Measurements from ENCODE around the gene COPG1. TPM values are rescaled to one million over a fixed set of nuclear protein-coding genes. Genes with fewer than 3 reads are reported as not detected.

The COPG1 gene
- total RNA-seq, 1 donor from 2014 or later, result 169 TPM

DNA sequence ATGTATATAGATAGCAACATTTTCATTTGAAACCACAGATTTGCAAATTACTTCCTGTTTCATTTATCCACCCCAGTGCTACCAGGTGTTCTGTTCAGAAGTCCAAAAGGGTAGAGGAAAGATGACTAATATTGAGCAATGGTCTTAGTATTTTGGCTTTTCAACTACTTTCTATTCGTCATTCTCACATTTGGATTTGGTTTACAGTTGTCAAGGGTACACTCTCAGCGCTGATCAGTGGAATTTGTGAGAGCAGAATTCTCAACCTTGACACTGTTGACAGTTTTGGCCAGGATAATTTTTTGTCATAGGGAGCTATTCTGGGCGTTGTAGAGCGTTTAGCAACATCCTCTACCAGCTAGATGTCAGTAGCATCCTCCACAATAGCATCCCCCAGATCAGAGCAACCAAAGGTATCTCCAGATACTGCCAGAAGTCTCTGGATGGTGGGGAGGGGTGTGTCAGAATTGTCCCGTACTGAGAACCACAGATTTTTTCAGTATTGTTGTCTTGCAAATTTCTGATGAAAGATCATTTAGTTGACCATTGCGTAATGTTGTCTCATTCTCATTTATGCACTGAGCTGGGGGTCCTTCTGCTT, 33.4 kb downstream of the COPG1 start:
- Mint-ChIP-seq H3K4me3 (no peak overlapping the region), H3K9me3 (no peaks in the 10 kb centered on the region), H3K27ac (peak overlapping the region; percentile 23), H3K36me3 (peaks cover 9% of the 10 kb centered on the region), H3K27me3 (no peaks in the 10 kb centered on the region), H3K4me1 (ENCODE audit: unreplicated experiment) (peaks cover 15% of the 10 kb centered on the region)
- TF ChIP-seq, protein P1, sequence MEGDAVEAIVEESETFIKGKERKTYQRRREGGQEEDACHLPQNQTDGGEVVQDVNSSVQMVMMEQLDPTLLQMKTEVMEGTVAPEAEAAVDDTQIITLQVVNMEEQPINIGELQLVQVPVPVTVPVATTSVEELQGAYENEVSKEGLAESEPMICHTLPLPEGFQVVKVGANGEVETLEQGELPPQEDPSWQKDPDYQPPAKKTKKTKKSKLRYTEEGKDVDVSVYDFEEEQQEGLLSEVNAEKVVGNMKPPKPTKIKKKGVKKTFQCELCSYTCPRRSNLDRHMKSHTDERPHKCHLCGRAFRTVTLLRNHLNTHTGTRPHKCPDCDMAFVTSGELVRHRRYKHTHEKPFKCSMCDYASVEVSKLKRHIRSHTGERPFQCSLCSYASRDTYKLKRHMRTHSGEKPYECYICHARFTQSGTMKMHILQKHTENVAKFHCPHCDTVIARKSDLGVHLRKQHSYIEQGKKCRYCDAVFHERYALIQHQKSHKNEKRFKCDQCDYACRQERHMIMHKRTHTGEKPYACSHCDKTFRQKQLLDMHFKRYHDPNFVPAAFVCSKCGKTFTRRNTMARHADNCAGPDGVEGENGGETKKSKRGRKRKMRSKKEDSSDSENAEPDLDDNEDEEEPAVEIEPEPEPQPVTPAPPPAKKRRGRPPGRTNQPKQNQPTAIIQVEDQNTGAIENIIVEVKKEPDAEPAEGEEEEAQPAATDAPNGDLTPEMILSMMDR (conservative IDR thresholded peaks at IDR 0.05), result no peak
- DNase-seq (ENCODE audit: extremely low spot score, unreplicated experiment), result no peak

DNA sequence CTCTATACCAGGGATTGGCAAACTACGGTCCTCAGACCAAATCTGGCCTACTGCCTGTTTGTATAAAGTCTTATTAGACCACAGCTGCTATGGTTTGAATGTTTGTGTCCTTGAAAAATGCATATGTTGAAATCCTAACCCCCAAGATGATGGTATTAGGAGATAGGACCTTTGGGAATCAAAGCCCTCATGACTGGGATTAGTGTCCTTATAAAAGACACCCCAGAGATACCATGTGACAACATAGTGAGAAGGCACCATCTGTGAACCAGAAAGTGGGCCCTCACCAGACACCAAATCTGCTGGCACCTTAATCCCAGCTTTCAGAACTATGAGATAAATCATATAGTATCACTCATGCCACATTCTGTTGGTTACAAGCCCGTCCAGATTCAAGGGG, 36.7 kb downstream of the COPG1 start:
- Mint-ChIP-seq H3K36me3 (peaks cover 8% of the 10 kb centered on the region), H3K27ac (no peak overlapping the region), H3K9me3 (no peaks in the 10 kb centered on the region), H3K4me1 (ENCODE audit: unreplicated experiment) (no peaks in the 10 kb centered on the region), H3K27me3 (no peaks in the 10 kb centered on the region), H3K4me3 (no peak overlapping the region)
- DNase-seq (ENCODE audit: extremely low spot score, unreplicated experiment), result no peak
- TF ChIP-seq, protein P1 (conservative IDR thresholded peaks at IDR 0.05), result no peak

DNA sequence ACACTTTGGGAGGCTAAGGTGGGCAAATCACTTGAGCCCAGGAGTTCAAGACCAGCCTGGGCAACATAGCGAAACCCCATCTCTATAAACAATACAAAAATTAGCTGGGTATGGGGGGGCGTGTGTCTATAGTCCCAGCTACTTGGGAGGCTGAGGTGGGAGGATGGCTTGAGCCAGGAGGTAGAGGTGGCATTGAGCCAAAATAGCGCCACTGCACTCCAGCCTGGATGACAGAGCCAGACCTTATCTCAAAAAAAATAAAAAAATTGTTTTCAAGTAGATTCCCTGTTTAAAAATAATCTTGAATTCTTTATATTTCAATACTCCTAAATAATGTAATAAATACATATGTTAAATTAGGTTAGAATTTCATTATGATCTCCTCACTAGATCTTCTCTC, 39.0 kb downstream of the COPG1 start:
- no peaks in the 10 kb centered on the region for H3K4me1 Mint-ChIP-seq (ENCODE audit: unreplicated experiment)
- no peak overlapping the region for H3K27ac Mint-ChIP-seq
- H3K36me3 Mint-ChIP-seq, result peaks cover 13% of the 10 kb centered on the region
- H3K4me3 Mint-ChIP-seq, result no peak overlapping the region
- TF ChIP-seq, protein P1 (conservative IDR thresholded peaks at IDR 0.05), result no peak
- no peak for DNase-seq (ENCODE audit: extremely low spot score, unreplicated experiment)
- no peaks in the 10 kb centered on the region for H3K27me3 Mint-ChIP-seq
- H3K9me3 Mint-ChIP-seq, result no peaks in the 10 kb centered on the region

DNA sequence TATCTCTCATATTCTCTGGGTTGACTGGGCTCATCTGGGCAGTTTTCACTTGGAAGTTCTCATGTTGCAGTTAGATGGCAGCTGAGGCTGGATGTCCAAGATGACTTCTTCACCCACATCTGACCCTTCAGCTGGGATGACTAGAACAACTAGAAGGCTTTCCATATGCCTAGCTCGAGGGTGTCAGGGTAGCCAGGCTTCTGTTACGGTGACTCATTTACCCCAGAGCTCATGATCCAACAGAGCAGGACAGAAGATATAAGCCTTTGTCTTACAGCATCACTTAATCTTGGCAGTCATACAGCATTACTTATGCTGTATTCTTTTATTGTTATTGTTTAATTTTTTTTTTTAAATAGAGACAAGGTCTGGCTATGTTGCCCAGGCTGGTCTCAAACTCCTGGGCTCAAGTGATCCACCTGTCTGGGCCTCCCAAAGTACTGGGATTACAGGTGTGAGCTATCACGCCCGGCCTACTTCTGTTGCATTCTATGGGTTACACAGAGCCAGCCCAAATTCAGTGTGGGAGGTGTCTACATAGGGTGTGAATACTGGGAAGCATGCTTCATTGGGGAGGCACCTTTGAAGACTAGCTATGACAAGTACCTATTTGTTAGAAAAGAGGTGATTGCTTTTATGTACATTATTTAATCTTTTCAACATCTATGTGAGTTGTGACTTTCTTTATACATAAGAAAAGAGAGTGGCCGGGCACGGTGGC, 40.0 kb downstream of the COPG1 start:
- DNase-seq (ENCODE audit: extremely low spot score, unreplicated experiment), result no peak
- Mint-ChIP-seq H3K4me1 (ENCODE audit: unreplicated experiment) (no peaks in the 10 kb centered on the region), H3K4me3 (no peak overlapping the region), H3K27ac (no peak overlapping the region), H3K27me3 (no peaks in the 10 kb centered on the region), H3K36me3 (peaks cover 13% of the 10 kb centered on the region), H3K9me3 (no peaks in the 10 kb centered on the region)
- TF ChIP-seq, protein P1 (conservative IDR thresholded peaks at IDR 0.05), result no peak

DNA sequence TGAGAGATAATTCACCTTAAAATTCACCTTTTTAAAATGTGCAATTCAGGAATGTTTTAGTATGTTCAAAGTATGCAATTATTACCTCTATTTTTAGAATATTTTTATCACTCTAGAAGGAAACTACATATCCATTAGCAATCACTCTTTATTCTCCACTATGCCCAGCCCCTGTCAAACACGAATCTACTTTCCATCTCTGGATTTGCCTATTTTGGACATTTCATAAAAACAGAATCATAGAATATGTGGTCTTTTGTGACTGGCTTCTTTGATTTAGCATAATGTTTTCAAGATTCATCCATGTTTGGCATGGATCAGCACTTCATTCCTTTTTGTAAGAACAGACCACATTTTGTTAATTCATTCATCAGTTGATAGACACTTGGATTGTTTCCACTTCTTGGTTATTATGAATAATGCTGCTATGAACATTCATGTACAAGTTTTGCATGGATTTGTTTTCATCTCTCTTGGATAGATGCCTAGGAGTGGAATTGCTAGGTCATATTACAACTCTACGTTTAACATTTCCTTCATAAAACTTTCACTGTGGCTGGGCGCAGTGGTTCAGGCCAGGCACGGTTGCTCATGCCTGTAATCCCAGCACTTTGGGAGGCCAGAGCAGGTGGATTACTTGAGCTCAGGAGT, 42.0 kb downstream of the COPG1 start:
- DNase-seq (ENCODE audit: extremely low spot score, unreplicated experiment), result no peak
- no peaks in the 10 kb centered on the region for H3K9me3 Mint-ChIP-seq
- no peaks in the 10 kb centered on the region for H3K27me3 Mint-ChIP-seq
- H3K36me3 Mint-ChIP-seq, result peaks cover 13% of the 10 kb centered on the region
- no peaks in the 10 kb centered on the region for H3K4me1 Mint-ChIP-seq (ENCODE audit: unreplicated experiment)
- H3K27ac Mint-ChIP-seq, result no peak overlapping the region
- TF ChIP-seq, protein P1 (conservative IDR thresholded peaks at IDR 0.05), result no peak
- H3K4me3 Mint-ChIP-seq, result no peak overlapping the region
